ENCODE measurements around the gene MRGPRX4.

Gene MRGPRX4

DNA sequence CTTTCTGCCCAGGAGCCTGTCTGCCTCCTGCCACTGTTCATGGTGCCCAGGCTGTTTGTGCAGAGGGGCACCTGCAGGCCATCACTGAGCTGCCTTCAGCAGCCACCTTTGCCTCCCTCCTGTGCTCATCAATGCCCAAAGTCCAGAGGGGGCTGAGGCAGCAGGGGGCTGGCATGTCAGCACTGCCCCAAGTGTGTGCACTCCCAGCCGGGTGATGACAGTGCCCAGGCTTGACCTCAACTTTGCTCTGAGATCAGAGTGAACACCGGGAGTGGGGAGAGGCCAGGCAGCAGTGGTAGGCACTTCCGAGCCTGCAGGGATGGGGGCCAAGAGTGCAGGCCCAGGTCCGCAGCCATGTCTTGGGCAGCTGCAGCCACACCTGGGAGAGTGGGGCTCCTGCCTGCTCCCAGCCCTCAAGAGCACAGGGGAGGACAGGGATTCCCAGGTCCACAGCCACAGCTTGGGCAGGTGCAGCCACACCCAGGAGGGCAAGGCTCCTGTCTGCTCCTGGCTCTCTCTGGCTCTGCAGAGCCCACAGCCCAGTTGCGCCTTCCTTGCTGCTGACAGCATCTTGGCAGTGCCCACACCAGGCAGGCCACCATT, 48.7 kb downstream of the MRGPRX4 start:
- DNase-seq = no peak

DNA sequence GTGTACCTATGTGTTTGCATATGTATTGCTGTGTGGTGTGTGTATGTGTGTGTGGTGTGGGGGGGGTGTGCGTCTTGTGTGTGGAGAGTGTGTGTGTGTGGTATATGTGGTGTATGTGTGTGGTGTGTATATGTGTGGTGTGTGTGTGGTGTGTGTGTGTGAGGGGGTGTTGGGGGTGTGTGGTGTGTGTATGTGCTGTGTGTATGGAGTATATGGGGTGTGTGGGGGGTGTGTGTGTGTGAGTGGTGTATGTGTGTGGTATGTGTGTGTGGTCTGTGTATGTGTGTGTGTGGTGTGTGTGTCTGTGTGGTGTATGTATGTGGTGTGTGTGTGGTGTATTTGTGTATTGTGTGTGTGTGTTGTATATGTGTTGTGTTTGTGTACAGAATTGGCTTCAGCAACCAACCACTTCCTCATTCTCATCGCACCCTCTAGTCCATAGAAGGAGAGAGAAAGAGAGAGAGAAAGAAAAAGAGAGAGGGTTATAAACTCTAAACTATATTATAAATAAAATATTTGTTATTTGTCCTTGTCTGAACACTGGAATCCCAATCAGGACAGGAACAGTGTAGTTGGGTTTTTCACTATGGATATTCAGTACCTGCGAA, 50.3 kb downstream of the MRGPRX4 start:
- DNase-seq = no peak

Data from cortex of kidney (tissue), 1 donor.